ENCODE results near the gene ADAMTS17.

GRCh38 chr15:100242989-100243388 is 98.8 kb downstream of the ADAMTS17 start:
- TF ChIP-seq POLR2AphosphoS5 (IDR thresholded peaks at IDR 0.05; ENCODE audit: low read depth, low read length) (no peak), EZH2 (IDR thresholded peaks at IDR 0.05) (no peak), ZNF274 (IDR thresholded peaks at IDR 0.05; ENCODE audit: low read depth, low read length) (no peak), EZH2phosphoT487 (IDR thresholded peaks at IDR 0.05; ENCODE audit: borderline replicate concordance) (no peak), CTCF (IDR thresholded peaks at IDR 0.05 in 2 of 3, conservative IDR thresholded peaks at IDR 0.05 in 1 of 3; ENCODE audit: borderline replicate concordance in 1 of 3, insufficient read depth in 1 of 3, low read depth in 2 of 3, low read length in 2 of 3) (no peak), POLR2A (IDR thresholded peaks at IDR 0.05; ENCODE audit: borderline replicate concordance, extremely low read depth, insufficient read depth, insufficient read length) (no peak), MAX (IDR thresholded peaks at IDR 0.05) (no peak), YY1 (IDR thresholded peaks at IDR 0.05; ENCODE audit: extremely low read depth, insufficient replicate concordance, low read depth, low read length) (no peak), CEBPB (IDR thresholded peaks at IDR 0.05; ENCODE audit: low read depth) (no peak), SIN3A (IDR thresholded peaks at IDR 0.05; ENCODE audit: low read depth) (no peak), RAD21 (IDR thresholded peaks at IDR 0.05; ENCODE audit: low read depth) (no peak), SRF (IDR thresholded peaks at IDR 0.05; ENCODE audit: low read depth) (no peak), REST (IDR thresholded peaks at IDR 0.05; ENCODE audit: low read depth) (no peak)
- TF ChIP-seq, protein P1, sequence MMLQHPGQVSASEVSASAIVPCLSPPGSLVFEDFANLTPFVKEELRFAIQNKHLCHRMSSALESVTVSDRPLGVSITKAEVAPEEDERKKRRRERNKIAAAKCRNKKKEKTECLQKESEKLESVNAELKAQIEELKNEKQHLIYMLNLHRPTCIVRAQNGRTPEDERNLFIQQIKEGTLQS (IDR thresholded peaks at IDR 0.05), result no peak

Data from HCT116 (cell line).